Occipital lobe (tissue), 2 donors: ENCODE measurements around the gene DUSP21. TPM values are rescaled to one million over a fixed set of nuclear protein-coding genes. Genes with fewer than 3 reads are reported as not detected.
"Not testable (repeated sequence)": the region's sequence is repeated elsewhere in the genome, so short reads cannot be mapped to it uniquely, and the experiment has no call there.

ENCODE experiments used
- DNase-seq: peaks from one replicate; lab custom pipeline; 2025; lab: John Stamatoyannopoulos, UW
- total RNA-seq: library from RNA; depleted of rRNA; stranded (reverse); fragments of >200 nt; gene quantifications from one replicate; pipeline ENCODE4 v1.2.3, GENCODE V29; 2014

Gene DUSP21
- total RNA-seq, 1 donor from 2014 or later: not detected

DNA sequence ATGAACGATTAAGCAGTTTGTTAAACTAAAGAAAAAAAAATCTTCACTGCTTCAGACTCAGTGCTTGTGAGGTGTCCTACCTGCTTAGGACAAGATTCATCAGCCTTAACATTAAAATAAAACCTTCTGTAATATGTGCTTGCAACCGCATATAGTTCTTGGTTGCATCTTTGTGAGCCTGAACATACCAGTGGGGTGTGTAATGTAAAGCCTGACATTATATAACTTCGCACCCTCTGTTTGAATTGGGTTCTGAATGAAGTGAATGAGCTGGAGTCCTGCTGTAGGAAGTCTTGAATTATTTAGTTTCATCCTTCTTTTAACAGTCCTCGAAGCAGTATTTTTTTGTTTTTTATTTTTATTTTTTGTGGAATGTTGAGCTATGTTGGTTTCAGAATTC is 32.3 kb downstream of the DUSP21 start:
- no peak for DNase-seq

DNA sequence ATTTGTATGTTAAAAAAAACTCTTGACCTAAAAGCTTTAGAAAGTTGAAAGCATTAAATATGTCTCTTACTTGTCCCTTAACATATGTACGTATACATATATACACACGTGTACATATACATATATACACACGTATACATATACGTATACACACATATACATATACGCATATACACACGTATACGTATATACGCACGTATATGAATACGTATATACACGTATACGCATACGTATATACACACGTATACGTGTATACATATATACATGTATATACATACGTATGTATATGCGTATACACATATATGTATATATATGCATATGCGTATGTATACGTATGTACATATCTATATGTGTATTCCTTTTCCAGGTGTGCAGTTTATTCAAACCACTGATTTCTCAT is 32.9 kb downstream of the DUSP21 start:
- no peak for DNase-seq

- no peak for DNase-seq
Observed at GRCh38 chrX:44878780-44879179, 35.0 kb downstream of the DUSP21 start.

DNA sequence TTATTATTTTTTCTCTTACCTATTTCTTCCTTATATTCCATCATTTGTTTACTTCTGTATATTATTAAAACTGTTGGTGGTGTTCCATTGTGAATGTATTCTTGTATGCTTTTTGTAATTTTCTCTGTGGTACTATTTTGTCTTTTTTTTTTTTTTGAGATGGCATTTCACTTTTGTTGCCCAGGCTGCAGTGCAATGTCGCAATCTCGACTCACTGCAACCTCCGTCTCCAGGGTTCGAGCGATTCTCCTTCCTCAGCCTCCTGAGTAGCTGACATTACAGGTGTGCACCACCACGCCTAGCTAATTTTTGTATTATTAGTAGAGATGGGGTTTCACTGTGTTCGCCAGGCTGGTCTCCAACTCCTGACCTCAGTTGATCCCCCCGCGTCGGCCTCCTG is 37.7 kb downstream of the DUSP21 start:
- DNase-seq: no peak

DNA sequence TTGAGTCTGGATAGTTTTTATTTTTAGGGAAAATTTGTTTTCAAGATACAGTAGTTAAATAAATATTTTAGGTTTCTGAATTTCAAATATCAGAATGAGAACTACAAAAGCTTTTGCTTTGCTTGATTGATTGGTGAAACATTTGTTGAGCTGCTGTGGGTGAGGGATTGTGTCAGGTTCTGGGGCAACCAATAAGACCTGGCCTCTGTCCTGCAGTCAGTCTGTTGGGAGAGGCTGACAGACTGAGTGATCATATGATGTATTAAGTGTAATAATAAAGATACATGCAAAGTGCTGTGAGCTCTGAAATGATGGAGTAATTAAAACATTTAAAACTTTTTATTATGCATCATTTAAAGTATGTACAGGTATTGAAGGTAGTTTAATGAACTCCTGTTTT is 38.8 kb downstream of the DUSP21 start:
- no peak for DNase-seq

DNA sequence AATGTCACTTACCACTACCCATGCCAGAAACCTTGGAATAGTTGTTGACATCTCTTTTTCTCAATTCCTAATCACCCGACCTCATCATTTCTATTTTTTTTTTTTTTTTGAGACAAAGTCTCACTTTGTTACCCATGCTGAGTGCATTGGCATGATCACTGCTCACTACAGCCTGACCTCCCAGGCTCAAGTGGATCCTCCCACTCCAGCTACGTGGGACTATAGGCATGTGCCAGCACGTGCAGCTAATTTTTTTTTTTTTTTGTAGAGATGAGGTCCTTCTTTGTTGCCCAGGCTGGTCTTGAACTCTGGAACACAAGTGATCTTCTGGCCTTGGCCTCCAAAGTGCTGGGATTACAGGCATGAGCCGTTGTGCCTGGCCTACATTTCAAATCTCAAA is 41.1 kb downstream of the DUSP21 start:
- DNase-seq: no peak

- DNase-seq: no peak
Observed at GRCh38 chrX:44889824-44890223, 46.0 kb downstream of the DUSP21 start.

DNA sequence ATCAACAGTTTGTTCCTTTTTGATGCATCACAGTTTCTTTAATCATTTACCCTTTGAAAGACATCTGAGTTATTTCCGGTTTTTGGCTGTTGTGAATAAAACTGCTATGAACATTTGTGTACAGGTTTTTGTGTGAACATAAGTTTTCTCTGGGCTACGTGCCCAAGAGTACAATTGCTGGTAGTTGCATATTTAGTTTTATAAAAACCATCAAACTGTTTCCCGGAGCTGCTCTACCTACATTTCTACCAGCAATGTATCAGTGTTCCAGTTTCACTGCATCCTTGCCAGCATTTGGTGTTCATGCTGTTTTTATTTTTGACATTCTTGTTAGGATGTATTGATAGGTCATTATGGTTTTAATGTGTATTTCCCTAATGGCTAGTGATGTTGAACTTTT is 46.4 kb downstream of the DUSP21 start:
- DNase-seq: no peak

GRCh38 chrX:44890687-44891086 is 46.9 kb downstream of the DUSP21 start:
- DNase-seq: not testable (repeated sequence)

DNA sequence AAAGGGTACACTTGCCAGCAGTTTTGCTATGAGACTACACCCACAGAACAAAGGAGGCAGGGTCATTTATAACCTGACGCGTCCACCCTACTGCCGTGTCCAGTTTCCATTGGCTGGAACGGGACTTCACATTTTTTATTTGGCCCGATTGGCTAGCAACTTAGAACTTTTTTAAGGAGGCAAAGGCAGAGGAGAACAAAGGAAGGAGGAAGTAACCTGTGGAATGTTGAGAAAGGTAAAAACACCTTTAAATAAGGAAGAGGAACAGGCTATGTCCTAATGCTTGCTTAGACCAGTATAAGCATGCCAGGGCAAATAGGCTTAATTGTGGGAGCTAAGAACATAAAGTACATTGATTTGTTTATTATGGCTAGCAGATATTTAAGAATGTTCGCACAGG is 47.8 kb downstream of the DUSP21 start:
- no peak for DNase-seq

Other genes starting within 250 kb of the DUSP21 start
- 46.3 TPM for gene KDM6A, start 29.2 kb downstream of the DUSP21 start, total RNA-seq